HG03175 (cell line): Measurements from ENCODE around the gene DLX4.

Experiments
- ATAC-seq: cut with Tn5 transposase; IDR thresholded peaks from one replicate; pipeline ENCODE4 v1.9.1; 2021; ENCODE audit warnings: mild to moderate bottlenecking, moderate library complexity; ENCODE audit not compliant: unreplicated experiment

The DLX4 gene

GRCh38 chr17:49968405-49969133 lies 421 bp upstream of the DLX4 start:
- ATAC-seq = peak; percentile 46

- no peak for ATAC-seq
These were observed 902 bp downstream of the DLX4 start for GRCh38 chr17:49969795-49970389.

GRCh38 chr17:49970498-49970897 lies 1.5 kb downstream of the DLX4 start:
- no peak for ATAC-seq

GRCh38 chr17:49971199-49971847 lies 2.3 kb downstream of the DLX4 start:
- no peak for ATAC-seq

- no peak for ATAC-seq
These were observed 3.0 kb downstream of the DLX4 start for GRCh38 chr17:49971848-49972485.

GRCh38 chr17:49972486-49973270 lies 3.7 kb downstream of the DLX4 start:
- no peak for ATAC-seq

GRCh38 chr17:49973271-49973615 lies 4.3 kb downstream of the DLX4 start:
- no peak for ATAC-seq

- no peak for ATAC-seq
These were observed 6.5 kb downstream of the DLX4 start for GRCh38 chr17:49975531-49975930.

GRCh38 chr17:49976163-49976827 lies 7.3 kb downstream of the DLX4 start:
- no peak for ATAC-seq

- no peak for ATAC-seq
These were observed 7.8 kb downstream of the DLX4 start for GRCh38 chr17:49976828-49977202.

- ATAC-seq = no peak
These were observed 8.7 kb downstream of the DLX4 start for GRCh38 chr17:49977463-49978389.

GRCh38 chr17:49978501-49978900 lies 9.5 kb downstream of the DLX4 start:
- no peak for ATAC-seq

- no peak for ATAC-seq
These were observed 10.9 kb downstream of the DLX4 start for GRCh38 chr17:49979748-49980479.

GRCh38 chr17:49980703-49981197 lies 11.8 kb downstream of the DLX4 start:
- no peak for ATAC-seq

GRCh38 chr17:49984283-49984682 lies 15.3 kb downstream of the DLX4 start:
- ATAC-seq = no peak

GRCh38 chr17:49984776-49985175 lies 15.8 kb downstream of the DLX4 start:
- ATAC-seq = no peak

GRCh38 chr17:49985310-49985990 lies 16.5 kb downstream of the DLX4 start:
- ATAC-seq = no peak
